Fibroblast of mammary gland (primary cell): Measurements from ENCODE around the gene MMP20.

Source experiments
- DNase-seq: peaks from one replicate; pipeline ENCODE4 v3.0.0-alpha.2; 2010; ENCODE audit warnings: low read depth
- H3K4me3 ChIP-seq: 2 replicates; pipeline ENCODE4 v1.5.1; 2011; ENCODE audit warnings: low read depth, mild to moderate bottlenecking, low read length, moderate library complexity; ENCODE audit not compliant: control insufficient read depth
- TF ChIP-seq, protein P1 (sequence below): conservative IDR thresholded peaks from 2 replicates; pipeline ENCODE4 v1.5.1; 2011; ENCODE audit warnings: low read depth, low read length, inconsistent platforms; ENCODE audit not compliant: control insufficient read depth, insufficient read depth

MMP20 gene

DNA sequence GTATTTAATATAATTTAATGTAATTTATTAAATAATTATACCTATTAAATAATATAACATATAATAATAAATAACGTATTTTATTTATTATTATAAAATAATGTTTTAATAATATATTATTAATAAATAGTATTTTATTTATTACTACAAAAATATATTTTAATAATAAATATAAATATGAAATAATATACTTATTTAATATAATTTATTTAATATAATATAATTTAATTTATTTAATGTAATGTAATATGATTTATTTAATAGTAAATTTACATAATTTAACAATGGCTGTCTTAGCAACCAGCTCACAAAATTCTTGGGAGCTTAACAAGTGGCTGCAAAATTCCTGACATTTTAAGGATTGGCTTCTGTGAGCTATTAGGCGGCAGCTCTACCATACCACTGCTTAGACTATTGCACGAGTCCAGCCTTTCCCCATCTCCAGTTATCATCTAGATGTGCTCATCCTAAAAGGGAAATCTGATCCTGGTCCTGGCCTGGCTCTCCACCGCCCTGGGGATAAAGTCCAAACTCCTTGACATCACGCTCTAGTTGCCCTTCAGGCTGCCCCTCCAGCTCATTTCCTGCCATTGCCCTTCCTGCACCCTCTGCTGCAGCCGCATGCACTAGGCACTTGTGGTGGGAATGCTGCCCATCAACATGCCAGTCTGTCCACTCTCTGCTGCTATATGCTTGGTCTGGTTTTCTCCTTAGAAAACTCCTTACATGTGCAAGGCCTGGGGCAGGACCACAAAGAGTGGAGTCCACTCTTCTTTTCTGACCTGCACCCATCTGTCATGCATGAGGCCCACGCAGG, 9.8 kb downstream of the MMP20 start:
- TF ChIP-seq, protein P1, sequence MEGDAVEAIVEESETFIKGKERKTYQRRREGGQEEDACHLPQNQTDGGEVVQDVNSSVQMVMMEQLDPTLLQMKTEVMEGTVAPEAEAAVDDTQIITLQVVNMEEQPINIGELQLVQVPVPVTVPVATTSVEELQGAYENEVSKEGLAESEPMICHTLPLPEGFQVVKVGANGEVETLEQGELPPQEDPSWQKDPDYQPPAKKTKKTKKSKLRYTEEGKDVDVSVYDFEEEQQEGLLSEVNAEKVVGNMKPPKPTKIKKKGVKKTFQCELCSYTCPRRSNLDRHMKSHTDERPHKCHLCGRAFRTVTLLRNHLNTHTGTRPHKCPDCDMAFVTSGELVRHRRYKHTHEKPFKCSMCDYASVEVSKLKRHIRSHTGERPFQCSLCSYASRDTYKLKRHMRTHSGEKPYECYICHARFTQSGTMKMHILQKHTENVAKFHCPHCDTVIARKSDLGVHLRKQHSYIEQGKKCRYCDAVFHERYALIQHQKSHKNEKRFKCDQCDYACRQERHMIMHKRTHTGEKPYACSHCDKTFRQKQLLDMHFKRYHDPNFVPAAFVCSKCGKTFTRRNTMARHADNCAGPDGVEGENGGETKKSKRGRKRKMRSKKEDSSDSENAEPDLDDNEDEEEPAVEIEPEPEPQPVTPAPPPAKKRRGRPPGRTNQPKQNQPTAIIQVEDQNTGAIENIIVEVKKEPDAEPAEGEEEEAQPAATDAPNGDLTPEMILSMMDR = no peak
- no peak overlapping the region for H3K4me3 ChIP-seq
- DNase-seq = no peak

DNA sequence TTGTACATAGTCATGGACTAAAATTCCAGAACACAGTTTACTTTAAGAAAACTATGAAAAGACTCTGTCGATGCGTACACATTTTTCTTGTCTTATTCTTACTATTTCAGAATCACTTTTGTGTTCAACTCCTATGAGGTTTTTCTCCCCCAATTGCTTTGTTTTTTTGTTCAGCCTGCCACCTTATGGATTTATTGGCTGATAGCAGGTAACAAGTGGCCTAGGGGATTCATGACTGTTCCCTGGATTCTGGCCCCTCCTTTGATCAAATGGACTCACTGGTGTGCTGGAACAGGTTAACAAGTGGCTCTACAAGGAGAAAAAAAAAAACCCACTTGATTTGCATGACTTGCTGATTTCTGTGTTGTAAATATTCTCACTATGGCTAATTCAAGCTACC, 10.6 kb downstream of the MMP20 start:
- no peak for DNase-seq
- no peak overlapping the region for H3K4me3 ChIP-seq
- TF ChIP-seq, protein P1 = no peak

DNA sequence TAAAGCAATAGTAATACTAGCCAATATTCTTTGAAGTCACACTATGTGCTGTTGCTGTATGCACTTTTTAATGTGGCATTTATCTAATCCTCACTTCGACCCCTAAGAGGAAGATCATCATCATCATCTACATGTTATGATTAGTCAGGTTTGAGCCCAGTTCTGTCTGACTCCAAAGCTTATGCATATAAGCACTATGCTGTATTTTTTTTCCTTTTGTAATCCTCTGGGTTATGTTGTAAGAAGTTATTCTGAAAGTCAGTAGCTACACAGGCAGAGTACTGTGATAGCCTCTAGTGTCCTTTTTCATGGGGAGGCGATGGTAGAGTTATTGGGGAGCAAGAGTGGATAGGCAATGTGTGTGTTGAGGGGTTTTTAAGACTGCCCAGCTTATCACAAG, 11.1 kb downstream of the MMP20 start:
- no peak for DNase-seq
- H3K4me3 ChIP-seq = no peak overlapping the region
- TF ChIP-seq, protein P1 = no peak

DNA sequence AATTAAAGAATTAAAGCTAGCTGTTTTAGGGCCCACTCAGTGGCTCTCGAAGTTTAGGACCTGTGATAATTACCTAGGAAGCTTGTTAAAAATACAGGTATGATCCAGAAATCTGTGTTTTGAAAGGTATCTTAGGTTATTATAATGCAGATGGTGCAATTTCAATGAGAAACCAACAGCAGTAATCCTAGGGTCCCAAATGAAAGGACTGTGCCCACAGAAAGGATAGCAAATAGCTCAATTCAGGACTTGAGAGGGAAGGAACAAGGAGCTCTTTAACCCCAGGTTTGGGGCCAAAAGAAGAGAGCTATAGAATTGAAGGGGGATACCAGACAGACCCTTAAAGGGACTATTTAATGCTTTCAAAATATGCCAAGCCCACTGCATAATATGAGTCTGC, 11.7 kb downstream of the MMP20 start:
- DNase-seq = no peak
- TF ChIP-seq, protein P1 = no peak
- no peak overlapping the region for H3K4me3 ChIP-seq

DNA sequence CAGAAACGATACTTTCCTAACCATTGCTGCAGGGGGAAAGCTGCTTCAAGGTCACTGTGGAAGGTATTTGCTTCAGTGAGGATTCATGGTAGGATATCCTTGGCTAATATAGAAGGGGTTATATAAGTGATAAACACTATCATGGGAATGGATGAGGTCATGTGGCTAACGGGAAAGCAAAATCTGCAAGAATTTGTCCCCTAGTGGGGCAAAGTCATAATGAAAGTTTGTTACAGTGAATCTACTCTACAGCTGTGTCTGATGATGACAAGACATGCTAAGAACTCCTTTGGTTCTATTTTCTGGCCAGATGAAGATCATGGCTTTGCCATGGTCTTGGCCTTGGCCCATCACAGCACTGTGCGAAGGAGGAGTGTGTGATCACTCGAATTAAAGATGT, 13.8 kb downstream of the MMP20 start:
- TF ChIP-seq, protein P1 = no peak
- no peak overlapping the region for H3K4me3 ChIP-seq
- no peak for DNase-seq

DNA sequence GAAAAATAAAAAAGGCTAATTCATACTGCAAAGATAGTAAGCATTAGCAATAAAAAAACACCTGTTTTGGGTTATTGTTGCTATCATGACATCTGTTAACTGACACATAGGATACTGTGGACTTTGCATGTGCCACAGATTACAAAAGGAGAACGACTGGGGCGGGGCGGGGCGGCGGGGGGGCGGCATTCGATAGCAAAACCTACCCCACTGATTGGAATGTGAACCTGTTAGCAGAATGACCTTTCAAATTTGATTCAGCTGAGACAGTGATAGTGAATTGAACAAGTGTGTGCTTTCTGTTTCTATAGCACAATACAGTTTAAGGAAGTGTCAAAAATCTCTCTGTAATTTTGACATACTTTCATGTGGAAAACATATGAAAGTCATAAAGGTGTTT, 14.9 kb downstream of the MMP20 start:
- no peak for DNase-seq
- TF ChIP-seq, protein P1 = no peak
- no peak overlapping the region for H3K4me3 ChIP-seq
